Activated gamma-delta T cell treated with anti-CD3 and anti-CD28 coated beads, Interleukin-2, amount 50 U/mL, for 16 hours (primary cell): ENCODE measurements around the gene EPB42.
"Not testable (repeated sequence)": the region's sequence is repeated elsewhere in the genome, so short reads cannot be mapped to it uniquely, and the experiment has no call there.

ENCODE experiments used
- DNase-seq: peaks from one replicate; pipeline ENCODE4 v3.0.0-alpha.2; 2020; ENCODE audit warnings: low read depth

Gene EPB42

GRCh38 chr15:43185157-43186002, 35.4 kb downstream of the EPB42 start, which contains the start of gene CCNDBP1:
CCNDBP1 (plus strand) TSS chr15:43185403; CDS start chr15:43185499, 96 bp downstream.
- DNase-seq: peak; percentile 84

GRCh38 chr15:43184407-43185124, 36.3 kb downstream of the EPB42 start:
- DNase-seq: no peak

GRCh38 chr15:43183270-43183669, 37.5 kb downstream of the EPB42 start:
- DNase-seq: no peak

- not testable (repeated sequence) for DNase-seq
Measured at GRCh38 chr15:43177147-43177546, 43.7 kb downstream of the EPB42 start.

GRCh38 chr15:43175656-43176309, 45.0 kb downstream of the EPB42 start:
- DNase-seq: not testable (repeated sequence)

GRCh38 chr15:43169888-43170287, 50.9 kb downstream of the EPB42 start:
- no peak for DNase-seq

- DNase-seq: no peak
Measured at GRCh38 chr15:43168192-43169107, 52.4 kb downstream of the EPB42 start.

GRCh38 chr15:43167261-43167660, 53.6 kb downstream of the EPB42 start:
- DNase-seq: not testable (repeated sequence)

- no peak for DNase-seq
Measured at GRCh38 chr15:43165801-43166325, 55.0 kb downstream of the EPB42 start.

- DNase-seq: no peak
Measured at GRCh38 chr15:43153269-43153668, 67.5 kb downstream of the EPB42 start.

- no peak for DNase-seq
Measured at GRCh38 chr15:43151688-43152087, 69.1 kb downstream of the EPB42 start.

- no peak for DNase-seq
Measured at GRCh38 chr15:43150191-43150929, 70.5 kb downstream of the EPB42 start.
